ENCODE measurements around the gene FGD4. TPM values are rescaled to one million over a fixed set of nuclear protein-coding genes. Genes with fewer than 3 reads are reported as not detected.

FGD4 gene
- total RNA-seq, 2 experiments from 2014 or later: 0.61 to 0.76 TPM

DNA sequence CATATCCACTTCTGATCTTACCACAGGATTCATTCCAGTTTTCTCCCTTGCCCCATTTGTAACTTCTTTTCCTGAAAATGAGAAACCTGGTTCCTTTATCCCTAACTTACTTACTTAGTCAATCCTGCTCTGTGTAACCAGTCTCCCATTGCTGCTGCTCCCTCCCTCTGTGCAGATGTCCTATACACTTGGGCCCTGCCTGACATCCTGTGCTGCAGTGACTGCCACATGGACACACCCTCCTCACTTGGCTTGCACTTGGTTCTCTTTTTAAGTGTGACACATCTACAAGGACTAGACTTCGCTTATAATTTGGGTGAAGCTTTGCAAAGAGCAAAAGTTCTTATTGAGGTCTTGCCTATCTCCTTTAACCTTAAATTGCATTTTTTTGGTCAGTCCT lies 51.4 kb downstream of the FGD4 start:
- ATAC-seq (no peak), DNase-seq (no peak)
- no peaks in the 10 kb centered on the region for H3K9me3 Mint-ChIP-seq (ENCODE audit: low read depth)
- CTCF ChIA-PET: interaction anchor here (3.0 kb wide), 1 partner anchor 305 kb away, joined by 9 read pairs; the partner anchor contains the start of gene YARS2
- peaks cover 5% of the 10 kb centered on the region for H3K4me1 Mint-ChIP-seq
- peaks cover 4% of the 10 kb centered on the region for H3K27me3 Mint-ChIP-seq
- no peaks in the 10 kb centered on the region for H3K36me3 Mint-ChIP-seq
- no peak overlapping the region for H3K4me3 Mint-ChIP-seq
- no peak overlapping the region for H3K27ac Mint-ChIP-seq

DNA sequence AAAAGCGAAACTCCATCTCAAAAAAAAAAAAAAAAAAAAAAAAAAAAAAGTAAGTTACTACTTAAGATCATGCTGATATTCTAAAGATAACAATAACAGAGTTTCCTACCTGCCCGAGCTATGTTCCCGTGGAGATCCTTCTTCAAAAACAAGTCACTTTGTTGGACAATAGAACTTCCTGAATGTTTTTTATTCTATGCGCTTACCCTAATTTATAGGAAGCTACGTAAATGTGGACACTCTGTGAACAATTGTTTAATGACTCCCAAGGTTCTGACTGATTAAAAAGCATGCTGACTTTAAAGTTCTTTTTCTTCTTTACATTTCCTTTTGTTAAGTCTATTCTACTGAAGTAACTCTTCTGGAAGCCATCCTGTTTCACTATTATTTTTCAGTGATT lies 52.5 kb downstream of the FGD4 start:
- Mint-ChIP-seq H3K27ac (no peak overlapping the region), H3K9me3 (ENCODE audit: low read depth) (no peaks in the 10 kb centered on the region), H3K4me3 (no peak overlapping the region), H3K4me1 (peaks cover 5% of the 10 kb centered on the region), H3K27me3 (peaks cover 4% of the 10 kb centered on the region), H3K36me3 (no peaks in the 10 kb centered on the region)
- ATAC-seq (no peak), DNase-seq (no peak)
- CTCF ChIA-PET: interaction anchor here (3.0 kb wide), 1 partner anchor 304 kb away, joined by 9 read pairs; the partner anchor contains the start of gene YARS2

DNA sequence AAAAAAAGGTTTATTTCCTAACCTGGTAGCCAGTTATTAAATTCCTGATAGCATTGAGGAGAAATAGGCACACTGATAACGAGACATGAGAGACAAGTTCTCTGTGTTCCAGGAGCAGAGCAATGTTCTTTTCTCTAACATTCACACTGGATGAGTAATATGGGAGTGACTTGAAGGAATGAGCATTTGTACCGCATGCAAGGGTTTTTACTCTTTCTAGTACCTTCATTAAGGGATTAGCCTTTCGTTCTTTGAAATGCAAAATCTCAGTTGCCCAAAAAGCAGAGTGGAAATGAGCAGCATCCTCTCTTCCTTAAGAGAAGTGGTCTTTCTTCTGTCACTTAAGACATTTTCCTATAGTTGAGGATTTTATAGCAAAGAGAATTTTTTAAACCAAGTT lies 54.7 kb downstream of the FGD4 start:
- Mint-ChIP-seq H3K27me3 (peaks cover 4% of the 10 kb centered on the region), H3K27ac (no peak overlapping the region), H3K4me3 (no peak overlapping the region), H3K36me3 (no peaks in the 10 kb centered on the region), H3K9me3 (ENCODE audit: low read depth) (no peaks in the 10 kb centered on the region), H3K4me1 (no peaks in the 10 kb centered on the region)
- CTCF ChIA-PET: no interaction called here
- ATAC-seq (no peak), DNase-seq (no peak)

DNA sequence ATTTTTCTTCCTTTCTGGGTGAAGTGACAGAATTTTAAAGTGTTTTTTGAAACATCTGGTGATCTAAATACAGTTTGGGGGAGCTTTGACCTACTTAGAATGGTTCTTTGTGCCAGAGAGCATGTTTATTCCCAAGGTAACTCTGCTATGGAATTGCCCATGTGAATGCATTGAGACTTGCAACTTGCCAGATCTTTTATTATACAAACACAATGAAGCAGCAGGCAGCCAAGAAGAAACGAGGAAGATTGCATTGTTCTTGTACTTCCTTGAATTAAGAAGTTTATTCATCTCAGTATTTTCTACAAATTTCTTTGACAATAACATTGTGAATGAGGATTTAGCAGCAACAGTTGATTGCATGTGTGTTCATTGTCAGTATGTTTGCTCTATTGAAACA lies 55.5 kb downstream of the FGD4 start:
- DNase-seq: no peak
- ATAC-seq: no peak
- peaks cover 4% of the 10 kb centered on the region for H3K27me3 Mint-ChIP-seq
- CTCF ChIA-PET: interaction anchor here (0.6 to 3.9 kb wide), 6 partner anchors 12 to 301 kb away, joined by 3 to 41 read pairs (median 8); partner anchors contain the start of gene YARS2
- no peak overlapping the region for H3K4me3 Mint-ChIP-seq
- H3K9me3 Mint-ChIP-seq (ENCODE audit: low read depth): no peaks in the 10 kb centered on the region
- H3K4me1 Mint-ChIP-seq: no peaks in the 10 kb centered on the region
- H3K36me3 Mint-ChIP-seq: no peaks in the 10 kb centered on the region
- no peak overlapping the region for H3K27ac Mint-ChIP-seq

DNA sequence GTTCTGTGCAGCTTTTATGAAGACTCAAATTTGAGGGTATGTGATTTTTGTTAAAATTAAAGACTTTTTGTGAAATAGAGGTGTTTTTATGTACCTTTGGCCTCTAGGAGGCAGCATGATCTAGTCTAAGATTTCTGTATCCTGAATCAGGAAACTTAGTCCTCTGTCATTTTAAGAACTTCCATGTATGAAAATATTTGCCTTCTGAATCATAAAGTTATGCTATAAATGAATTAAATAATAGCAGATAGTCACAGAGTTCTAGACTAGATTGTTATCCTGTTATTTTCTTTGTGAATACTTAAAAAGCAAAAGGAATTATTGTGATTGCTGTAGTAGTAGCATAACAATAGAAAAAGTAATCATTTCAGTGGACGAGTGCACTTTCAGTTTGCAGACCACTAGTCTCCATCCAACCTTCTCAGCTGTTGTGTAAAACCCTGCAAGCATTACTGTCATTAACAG lies 56.3 kb downstream of the FGD4 start:
- H3K4me3 Mint-ChIP-seq: no peak overlapping the region
- H3K4me1 Mint-ChIP-seq: no peaks in the 10 kb centered on the region

DNA sequence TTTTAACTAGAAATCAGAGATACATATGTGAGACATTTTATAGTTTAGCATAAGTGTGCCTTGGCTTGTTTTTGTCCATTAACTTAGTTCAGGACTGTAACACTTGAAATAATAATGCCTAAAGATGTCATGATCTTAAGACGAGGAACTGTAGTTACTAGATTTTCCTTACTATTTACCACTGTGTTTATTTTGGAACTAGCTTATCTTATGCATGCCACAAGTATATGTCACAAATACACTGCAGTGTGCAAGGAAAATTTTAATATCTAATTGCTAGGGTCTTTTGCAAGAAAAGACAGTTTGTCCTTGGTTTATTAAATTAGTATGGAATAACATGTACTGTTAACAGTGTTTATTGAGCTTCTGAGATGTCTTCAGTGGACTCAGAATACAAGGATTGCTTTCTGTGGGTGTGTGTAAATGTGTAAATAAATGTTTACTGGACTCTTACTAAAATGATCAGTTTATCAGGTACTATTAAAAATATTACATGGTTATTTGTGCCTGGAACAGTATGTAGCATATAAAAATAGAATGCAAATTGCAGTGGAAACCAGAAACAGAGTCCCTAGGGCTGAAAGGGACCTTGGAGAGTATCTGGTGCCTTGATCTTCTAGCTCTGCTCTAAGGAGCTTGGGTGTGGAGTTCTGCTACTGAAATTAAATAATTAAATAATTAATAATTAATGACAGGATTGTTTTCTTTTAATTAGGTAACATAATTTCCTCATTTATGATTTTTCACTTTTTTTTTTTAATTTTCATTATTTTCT lies 58.1 kb downstream of the FGD4 start:
- H3K4me1 Mint-ChIP-seq: no peaks in the 10 kb centered on the region
- no peak overlapping the region for H3K4me3 Mint-ChIP-seq
- CTCF ChIA-PET: interaction anchor here (0.8 to 3.9 kb wide), 4 partner anchors 210 to 805 kb away, joined by 3 to 41 read pairs (median 14); partner anchors contain the start of gene YARS2
- no peaks in the 10 kb centered on the region for H3K36me3 Mint-ChIP-seq
- DNase-seq (no peak), ATAC-seq (no peak)
- H3K27me3 Mint-ChIP-seq: peaks cover 4% of the 10 kb centered on the region
- no peaks in the 10 kb centered on the region for H3K9me3 Mint-ChIP-seq (ENCODE audit: low read depth)
- H3K27ac Mint-ChIP-seq: no peak overlapping the region

More for the DNA sequence above, 56.3 kb downstream of the FGD4 start:
- ATAC-seq: no peak
- no peak overlapping the region for H3K27ac Mint-ChIP-seq
- peaks cover 4% of the 10 kb centered on the region for H3K27me3 Mint-ChIP-seq
- no peak for DNase-seq
- CTCF ChIA-PET: interaction anchor here (0.6 to 3.9 kb wide), 9 partner anchors 13 to 302 kb away, joined by 3 to 41 read pairs (median 5); partner anchors contain the start of gene YARS2
- no peaks in the 10 kb centered on the region for H3K36me3 Mint-ChIP-seq
- H3K9me3 Mint-ChIP-seq (ENCODE audit: low read depth): no peaks in the 10 kb centered on the region

DNA sequence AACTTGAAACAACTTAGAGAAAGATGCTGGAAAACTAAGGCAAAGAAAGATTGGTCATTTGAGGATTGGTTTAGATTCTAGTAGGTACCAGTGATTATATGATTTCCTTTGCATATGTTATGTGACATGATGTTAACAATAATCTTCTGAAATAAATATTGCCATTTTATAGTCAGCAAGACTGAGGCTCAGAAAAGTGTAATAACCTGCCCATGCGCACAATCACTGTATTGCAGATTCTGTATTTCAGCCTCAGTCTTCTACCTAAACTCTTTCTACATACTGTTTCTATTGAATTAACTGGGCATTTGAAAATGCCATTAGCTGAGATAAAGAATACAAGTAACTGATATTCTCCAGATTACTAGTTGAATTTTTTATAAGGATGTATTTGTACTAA lies 61.3 kb downstream of the FGD4 start:
- peaks cover 1% of the 10 kb centered on the region for H3K36me3 Mint-ChIP-seq
- H3K9me3 Mint-ChIP-seq (ENCODE audit: low read depth): no peaks in the 10 kb centered on the region
- CTCF ChIA-PET: no interaction called here
- H3K27ac Mint-ChIP-seq: no peak overlapping the region
- H3K4me3 Mint-ChIP-seq: no peak overlapping the region
- no peak for DNase-seq
- ATAC-seq: no peak
- H3K4me1 Mint-ChIP-seq: no peaks in the 10 kb centered on the region
- H3K27me3 Mint-ChIP-seq: no peaks in the 10 kb centered on the region

DNA sequence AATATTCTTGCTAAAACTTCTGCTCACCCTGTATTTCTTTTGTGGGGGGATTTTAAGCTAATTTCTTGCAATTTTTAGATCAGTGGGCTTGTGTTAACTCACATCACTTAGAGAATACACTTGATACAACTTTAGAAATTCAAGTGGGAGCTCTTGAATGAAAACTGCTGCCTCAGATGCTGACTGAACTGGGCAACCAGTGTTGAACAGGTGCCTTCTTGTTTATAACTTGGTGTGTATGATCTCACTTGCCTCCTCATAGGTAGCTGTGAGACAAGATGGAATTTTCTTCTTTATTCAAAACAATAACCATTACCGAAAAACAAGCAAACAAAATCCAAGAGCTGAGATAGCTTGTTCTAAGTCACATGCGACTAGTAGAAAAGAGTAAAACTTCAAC lies 63.5 kb downstream of the FGD4 start:
- CTCF ChIA-PET: no interaction called here
- Mint-ChIP-seq H3K4me3 (no peak overlapping the region), H3K9me3 (ENCODE audit: low read depth) (no peaks in the 10 kb centered on the region), H3K27me3 (no peaks in the 10 kb centered on the region), H3K4me1 (no peaks in the 10 kb centered on the region), H3K27ac (no peak overlapping the region), H3K36me3 (peaks cover 1% of the 10 kb centered on the region)
- DNase-seq (no peak), ATAC-seq (no peak)

DNA sequence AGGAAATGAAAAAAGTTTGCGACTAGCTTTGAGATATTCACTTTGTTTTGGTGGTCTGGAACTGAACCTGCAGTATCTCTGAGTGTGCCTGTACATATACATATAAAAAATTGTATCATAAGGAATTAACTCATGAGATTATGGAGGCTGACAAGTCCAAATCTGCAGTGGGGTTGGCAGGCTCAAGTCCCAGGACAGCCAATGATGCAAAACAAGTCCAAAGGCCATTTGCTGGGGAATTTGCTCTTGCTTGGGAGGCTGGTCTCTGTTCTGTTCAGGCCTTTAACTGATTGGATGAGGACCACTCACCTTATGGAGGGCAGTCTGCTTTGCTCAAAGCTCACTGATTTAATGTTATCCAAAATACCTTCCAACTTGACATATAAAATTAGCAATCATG lies 66.8 kb downstream of the FGD4 start:
- H3K9me3 Mint-ChIP-seq (ENCODE audit: low read depth): no peaks in the 10 kb centered on the region
- H3K27ac Mint-ChIP-seq: no peak overlapping the region
- no peaks in the 10 kb centered on the region for H3K27me3 Mint-ChIP-seq
- ATAC-seq (no peak), DNase-seq (no peak)
- CTCF ChIA-PET: interaction anchor here (1.2 kb wide), 1 partner anchor 332 kb away, joined by 3 read pairs; no protein-coding TSS in a partner anchor
- H3K36me3 Mint-ChIP-seq: peaks cover 1% of the 10 kb centered on the region
- no peaks in the 10 kb centered on the region for H3K4me1 Mint-ChIP-seq
- no peak overlapping the region for H3K4me3 Mint-ChIP-seq

DNA sequence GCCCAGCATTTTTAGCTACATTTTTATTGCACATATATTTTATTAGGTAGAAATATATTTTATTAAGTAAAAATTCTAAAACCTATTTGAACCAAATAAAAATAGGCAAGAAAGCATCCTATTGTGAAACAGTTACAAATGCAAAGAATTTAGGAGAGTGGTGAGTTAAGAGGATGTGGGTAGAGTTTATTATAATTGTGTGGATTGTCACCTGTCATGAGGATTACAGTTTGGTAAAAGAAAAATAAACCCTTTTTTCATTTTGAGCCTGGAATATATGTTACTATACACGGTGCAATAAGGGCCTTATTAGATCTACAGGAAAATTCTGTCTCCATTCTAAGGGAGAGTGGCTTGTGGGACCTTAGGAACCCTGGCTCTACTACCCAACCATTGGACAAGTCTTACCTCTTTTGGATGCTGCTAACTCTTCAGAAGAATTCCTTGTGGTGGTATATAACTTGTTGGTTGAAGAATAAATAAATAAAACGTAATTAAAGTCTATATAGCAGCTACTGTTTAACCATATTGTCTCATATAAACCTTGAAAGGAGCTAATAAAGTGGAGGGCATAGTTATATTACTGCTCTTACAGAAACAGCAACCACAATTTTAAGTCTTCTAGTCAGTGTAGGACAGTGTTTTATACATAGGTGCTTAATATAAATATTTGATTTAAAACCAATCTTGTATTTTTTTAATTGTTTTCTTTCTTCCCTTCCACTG lies 67.8 kb downstream of the FGD4 start:
- ATAC-seq (no peak), DNase-seq (no peak)
- Mint-ChIP-seq H3K4me3 (no peak overlapping the region), H3K27me3 (no peaks in the 10 kb centered on the region), H3K9me3 (ENCODE audit: low read depth) (no peaks in the 10 kb centered on the region), H3K4me1 (no peaks in the 10 kb centered on the region), H3K27ac (no peak overlapping the region), H3K36me3 (peaks cover 1% of the 10 kb centered on the region)
- CTCF ChIA-PET: interaction anchor here (1.2 kb wide), 1 partner anchor 331 kb away, joined by 3 read pairs; no protein-coding TSS in a partner anchor

DNA sequence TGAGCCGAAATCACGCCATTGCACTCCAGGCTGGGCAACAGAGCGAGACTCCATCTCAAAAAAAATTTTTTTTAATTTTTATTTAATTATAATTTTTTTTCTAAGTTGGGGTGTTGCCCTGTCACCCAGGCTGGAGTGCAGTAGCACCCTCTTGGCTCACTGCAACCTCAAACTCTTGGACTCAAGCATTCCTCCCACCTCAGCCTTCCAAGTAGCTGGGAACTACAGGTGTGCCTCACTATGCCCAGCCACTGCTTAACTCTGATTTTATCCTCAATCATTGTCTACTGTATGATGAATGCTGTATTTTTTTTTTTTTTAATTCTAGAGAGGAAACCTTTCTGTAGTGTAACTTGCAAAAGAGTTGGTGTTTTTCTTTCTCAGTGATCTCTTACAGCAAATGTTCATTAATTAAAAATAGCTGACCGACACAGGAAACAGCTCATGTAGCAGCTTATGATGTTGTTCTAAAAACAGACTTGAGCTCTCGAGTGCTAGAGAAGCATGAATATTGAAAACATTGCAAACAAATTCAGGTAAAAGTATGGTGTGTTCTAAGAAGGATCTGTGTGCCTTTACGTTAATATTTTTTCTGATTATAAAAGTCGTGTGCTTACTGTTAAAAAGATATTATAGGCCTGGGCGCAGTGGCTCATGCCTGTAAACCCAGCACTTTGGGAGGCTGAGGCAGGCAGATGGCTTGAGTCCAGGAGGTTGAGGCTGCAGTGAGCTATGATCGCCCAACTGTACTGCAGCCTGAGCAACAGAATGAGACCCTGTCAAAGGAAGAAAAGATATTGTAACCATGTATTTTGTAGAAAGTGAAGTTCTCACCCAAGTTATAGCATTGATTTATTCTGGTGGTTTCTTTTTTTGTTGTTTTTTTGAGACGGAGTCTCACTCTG lies 68.9 kb downstream of the FGD4 start:
- ATAC-seq (no peak), DNase-seq (no peak)
- Mint-ChIP-seq H3K27me3 (no peaks in the 10 kb centered on the region), H3K4me3 (no peak overlapping the region), H3K27ac (no peak overlapping the region), H3K36me3 (peaks cover 1% of the 10 kb centered on the region), H3K4me1 (no peaks in the 10 kb centered on the region), H3K9me3 (ENCODE audit: low read depth) (no peaks in the 10 kb centered on the region)
- CTCF ChIA-PET: no interaction called here

DNA sequence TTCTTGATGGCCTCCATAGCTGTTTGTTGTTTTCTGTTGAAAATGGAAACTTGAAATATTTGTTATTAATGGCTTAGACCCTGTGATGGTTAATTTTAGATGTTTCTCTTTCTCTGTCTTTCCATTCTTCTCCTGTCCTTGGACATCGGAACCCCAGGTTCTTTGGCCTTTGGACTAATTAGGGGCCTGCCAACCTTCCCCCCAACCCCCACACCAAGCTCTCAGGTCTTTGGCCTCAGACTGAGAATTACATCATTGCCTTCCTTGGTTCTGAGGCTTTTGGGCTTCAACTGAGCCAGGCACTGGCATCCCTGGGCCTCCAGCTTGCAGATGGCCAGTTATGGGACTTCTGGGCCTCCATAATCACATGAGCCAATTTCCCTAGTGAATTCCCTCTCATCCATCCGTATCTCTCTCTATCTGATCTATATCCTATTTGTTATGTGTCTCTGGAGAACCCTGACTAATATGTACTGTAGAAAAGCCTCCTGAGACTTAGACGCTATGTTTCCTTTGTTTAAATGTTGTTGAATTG lies 71.6 kb downstream of the FGD4 start:
- H3K4me3 Mint-ChIP-seq: no peak overlapping the region
- H3K9me3 Mint-ChIP-seq (ENCODE audit: low read depth): no peaks in the 10 kb centered on the region
- peaks cover 2% of the 10 kb centered on the region for H3K27me3 Mint-ChIP-seq
- no peak overlapping the region for H3K27ac Mint-ChIP-seq
- no peaks in the 10 kb centered on the region for H3K36me3 Mint-ChIP-seq
- H3K4me1 Mint-ChIP-seq: no peaks in the 10 kb centered on the region
- ATAC-seq: no peak
- DNase-seq: no peak
- CTCF ChIA-PET: interaction anchor here (1.4 kb wide), 1 partner anchor 51 kb away, joined by 4 read pairs; no protein-coding TSS in a partner anchor

DNA sequence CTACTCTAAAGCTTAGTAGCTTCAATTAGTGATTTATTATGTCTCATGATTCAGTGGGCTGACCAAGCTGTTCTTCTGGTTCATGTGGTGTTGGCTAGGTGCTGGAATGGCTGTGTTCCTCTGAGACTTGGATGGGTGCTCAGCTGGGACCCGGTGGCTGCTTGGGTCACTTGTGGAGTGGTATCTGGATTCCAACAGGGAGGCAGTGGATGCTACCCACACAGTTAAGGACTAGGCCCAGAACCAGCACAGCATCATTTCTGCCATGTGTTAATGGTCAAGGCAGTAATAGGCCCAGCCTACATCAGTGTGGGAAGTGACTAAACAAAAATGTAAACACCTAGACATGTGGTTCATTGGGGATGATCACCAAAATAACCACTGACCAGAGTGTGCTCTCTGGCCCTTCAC lies 72.2 kb downstream of the FGD4 start:
- Mint-ChIP-seq H3K9me3 (ENCODE audit: low read depth) (no peaks in the 10 kb centered on the region), H3K36me3 (no peaks in the 10 kb centered on the region), H3K27ac (no peak overlapping the region), H3K4me3 (no peak overlapping the region), H3K4me1 (no peaks in the 10 kb centered on the region), H3K27me3 (peaks cover 2% of the 10 kb centered on the region)
- CTCF ChIA-PET: no interaction called here
- ATAC-seq (no peak), DNase-seq (no peak)
